Pancreas (tissue), 10 donors: Measurements from ENCODE around the gene PPM1F. TPM values are rescaled to one million over a fixed set of nuclear protein-coding genes. Genes with fewer than 3 reads are reported as not detected.
"Not testable (repeated sequence)": the region's sequence is repeated elsewhere in the genome, so short reads cannot be mapped to it uniquely, and the experiment has no call there.

Source experiments
- ATAC-seq, 4 donors: fragments of 200-7000 bp; cut with Tn5 transposase; one replicate each; pipeline versions ENCODE4 v1.8.0 to v1.9.1; 2020; ENCODE audit warnings: mild to moderate bottlenecking in 4 of 4, moderate library complexity in 4 of 4
- DNase-seq, 6 donors: peaks; one replicate each; pipeline ENCODE4 v3.0.0-alpha.2; 2020
- FAIRE-seq: peaks from 2 replicates; lab custom pipeline; 2012; peaks lifted over from hg19 to GRCh38; lab: Jason Lieb, UNC
- H3K27ac ChIP-seq, 4 donors: fragments of 200-600 bp; sonication (generic); 1 replicate in 3 of 4; 2 replicates in 1 of 4; pipeline versions ENCODE4 v1.5.0 to v1.8.0; 2020
- H3K27me3 ChIP-seq, 4 donors: fragments of 200-600 bp; one replicate each; pipeline ENCODE4 v1.8.0; 2021
- H3K36me3 ChIP-seq, 3 donors: fragments of 200-600 bp; sonication (generic) in 1 of 3; one replicate each; pipeline versions ENCODE4 v1.5.0 to v1.8.0; 2020 to 2021
- H3K4me1 ChIP-seq, 3 donors: fragments of 200-600 bp; one replicate each; pipeline ENCODE4 v1.8.0; 2021
- H3K4me3 ChIP-seq, 4 donors: fragments of 200-600 bp; sonication (generic) in 2 of 4; one replicate each; pipeline versions ENCODE4 v1.5.0 to v1.8.0; 2020 to 2021
- H3K9me3 ChIP-seq, 4 donors: fragments of 200-600 bp; one replicate each; pipeline ENCODE4 v1.8.0; 2021
- whole genome bisulfite sequencing, 2 donors: extraction: QIAGEN DNeasy Blood & Tissue Kit; methylation state at CpG; one replicate each; pipeline ENCODE4 v1.1.7; 2013; 5-methylcytosine and 5-hydroxymethylcytosine counted together
- intact Hi-C, 3 donors: fragments of 100-400 bp; cut with DNase I; formaldehyde crosslinking; loops; one replicate each; pipeline versions ENCODE4 v1.11.1 to v1.14.2; 2022
- polyA plus RNA-seq, 2 donors: library from polyadenylated mRNA; stranded (reverse); fragments of 200-250 nt; gene quantifications; one replicate each; pipeline ENCODE4 v1.2.3, GENCODE V29; 2013
- total RNA-seq, 6 donors: library from RNA; stranded (reverse); fragmentation: NEBNext Ultra II Directional in 4 of 6; extraction: Animal tissue kit (Norgen Biotek cat#: 25700) in 4 of 6; gene quantifications; one replicate each; pipeline versions ENCODE4 v1.2.1 to v1.2.4, GENCODE V29; 2021 to 2023
- TF ChIP-seq, protein P1 (sequence below), 4 donors: fragments of 200-600 bp; sonication (generic) in 3 of 4; IDR thresholded peaks; one replicate each; pipeline versions ENCODE4 v1.5.0 to v1.8.0; 2021; ENCODE audit warnings: antibody characterized with exemption in 4 of 4
- donor health status: healthy with polysubstance abuse.
- donor health status: DM: no; HTN: no; CAD: no; lungs with moderate emphysema.
- donor health status: DM: no; HTN: no; CAD: no.
- donor health status: control.
- donor health status: control.
- donor health status: Bipolar disorder and iron deficiency.
- donor health status: DM: yes; HTN: yes; CAD: no.
- donor health status: DM: no; HTN: no; CAD: no.
- donor health status: DM: no; HTN: no; CAD: no.
- donor health status: DM: yes; HTN: yes; CAD: no.

Gene PPM1F
- total and polyA plus RNA-seq, 8 donors = 9.2 to 16.0 (median 10.2) TPM

DNA sequence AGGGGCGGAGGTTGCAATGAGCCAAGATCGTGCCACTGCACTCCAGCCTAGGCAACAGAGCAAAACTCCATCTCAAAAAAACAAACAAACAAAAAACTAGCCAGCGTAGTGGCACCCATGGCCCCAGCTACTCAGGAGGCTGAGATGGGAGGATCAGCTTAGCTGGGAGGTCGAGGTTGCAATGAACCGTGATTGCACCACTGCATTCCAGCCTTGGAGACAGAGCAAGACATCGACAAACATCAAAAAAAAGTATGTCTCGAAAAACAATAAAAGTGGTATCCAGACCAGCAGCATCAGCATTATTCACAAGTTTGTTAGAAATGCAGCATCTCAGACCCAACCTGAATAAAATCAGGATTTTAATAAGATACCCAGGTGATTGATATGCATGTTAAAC is 79.0 kb downstream of the PPM1F start:
- Histone ChIP-seq H3K36me3 (no peaks in the 10 kb centered on the region), H3K4me3 (no peak overlapping the region), H3K4me1 (no peaks in the 10 kb centered on the region), H3K27ac (no peak overlapping the region), H3K9me3 (no peaks in the 10 kb centered on the region), H3K27me3 (no peaks in the 10 kb centered on the region)
- WGBS, 2 donors = 92 to 94% methylated on average over 7 of the region's 7 CpGs
- no peak for DNase-seq
- intact Hi-C loops = no loop called here
- no peak for FAIRE-seq
- TF ChIP-seq, protein P1, sequence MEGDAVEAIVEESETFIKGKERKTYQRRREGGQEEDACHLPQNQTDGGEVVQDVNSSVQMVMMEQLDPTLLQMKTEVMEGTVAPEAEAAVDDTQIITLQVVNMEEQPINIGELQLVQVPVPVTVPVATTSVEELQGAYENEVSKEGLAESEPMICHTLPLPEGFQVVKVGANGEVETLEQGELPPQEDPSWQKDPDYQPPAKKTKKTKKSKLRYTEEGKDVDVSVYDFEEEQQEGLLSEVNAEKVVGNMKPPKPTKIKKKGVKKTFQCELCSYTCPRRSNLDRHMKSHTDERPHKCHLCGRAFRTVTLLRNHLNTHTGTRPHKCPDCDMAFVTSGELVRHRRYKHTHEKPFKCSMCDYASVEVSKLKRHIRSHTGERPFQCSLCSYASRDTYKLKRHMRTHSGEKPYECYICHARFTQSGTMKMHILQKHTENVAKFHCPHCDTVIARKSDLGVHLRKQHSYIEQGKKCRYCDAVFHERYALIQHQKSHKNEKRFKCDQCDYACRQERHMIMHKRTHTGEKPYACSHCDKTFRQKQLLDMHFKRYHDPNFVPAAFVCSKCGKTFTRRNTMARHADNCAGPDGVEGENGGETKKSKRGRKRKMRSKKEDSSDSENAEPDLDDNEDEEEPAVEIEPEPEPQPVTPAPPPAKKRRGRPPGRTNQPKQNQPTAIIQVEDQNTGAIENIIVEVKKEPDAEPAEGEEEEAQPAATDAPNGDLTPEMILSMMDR (IDR thresholded peaks at IDR 0.05) = no peak
- ATAC-seq = no peak

DNA sequence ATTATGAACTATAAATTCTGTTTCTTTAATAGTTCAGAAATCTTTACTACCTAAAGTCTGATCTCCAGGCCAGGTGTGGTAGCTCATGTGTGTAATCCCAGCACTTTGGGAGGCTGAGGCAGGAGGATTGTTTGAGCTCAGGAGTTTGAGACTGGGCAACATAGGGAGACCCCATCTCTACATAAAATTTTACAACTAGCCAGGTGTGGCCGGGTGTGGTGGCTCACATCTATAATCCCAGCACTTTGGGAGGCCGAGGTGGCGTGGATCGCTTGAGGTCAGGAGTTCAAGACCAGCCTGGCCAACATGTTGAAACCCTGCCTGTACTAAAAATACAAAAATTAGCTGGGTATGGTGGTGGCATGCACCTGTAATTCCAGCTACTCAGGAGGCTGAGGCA is 79.9 kb downstream of the PPM1F start:
- H3K27ac ChIP-seq, DNase-seq, ATAC-seq, intact Hi-C loops, H3K27me3 ChIP-seq, H3K4me1 ChIP-seq, FAIRE-seq, H3K36me3 ChIP-seq, H3K4me3 ChIP-seq, H3K9me3 ChIP-seq: not testable (repeated sequence)
- 92 to 98% methylated on average over 4 of the region's 4 CpGs for WGBS, 2 donors

Other genes with a start within 250 kb of the PPM1F start
- gene YPEL1, start 217.1 kb downstream of the PPM1F start, total RNA-seq = 1 to 10 TPM; 2.0 to 7.2 (median 2.7) TPM
- 1 to 10 TPM; 2.4 to 3.1 TPM for gene YPEL1, start 217.1 kb downstream of the PPM1F start, polyA plus RNA-seq
- gene MAPK1, start 85.2 kb downstream of the PPM1F start, total RNA-seq = 10 to 100 TPM; 50.6 to 85.7 (median 69.7) TPM
- 10 to 100 TPM in 1 of 2 donors, 1 to 10 TPM in 1; 7.0 to 10.9 TPM for gene MAPK1, start 85.2 kb downstream of the PPM1F start, polyA plus RNA-seq
- 10 to 100 TPM in 2 of 6 donors, 1 to 10 TPM in 4; 6.7 to 17.3 (median 9.4) TPM for gene TOP3B, start 29.9 kb upstream of the PPM1F start, total RNA-seq
- gene TOP3B, start 29.9 kb upstream of the PPM1F start, polyA plus RNA-seq = 10 to 100 TPM; 18.0 to 20.5 TPM